Body of pancreas (tissue), 4 donors: ENCODE measurements around the gene CDH4. TPM values are rescaled to one million over a fixed set of nuclear protein-coding genes. Genes with fewer than 3 reads are reported as not detected.

Experiments
- ATAC-seq: fragments of 150-250 bp; one replicate; pipeline ENCODE4 v1.9.1; 2016
- DNase-seq, 4 donors: peaks; one replicate each; pipeline ENCODE4 v3.0.0-alpha.2; 2019
- H3K27ac ChIP-seq, 4 donors: fragments of 200-600 bp; sonication (generic); 1 replicate in 3 of 4; 2 replicates in 1 of 4; pipeline versions ENCODE4 v1.5.1 to v1.6.1; 2016 to 2019; ENCODE audit warnings: mild to moderate bottlenecking in 1 of 4, mixed read lengths in 1 of 4, moderate library complexity in 1 of 4
- H3K27me3 ChIP-seq, 2 donors: fragments of 200-600 bp; sonication (generic); one replicate each; pipeline ENCODE4 v1.6.0; 2016; ENCODE audit warnings: mild to moderate bottlenecking in 1 of 2
- H3K36me3 ChIP-seq, 2 donors: fragments of 200-600 bp; sonication (generic); replicated peaks in 1 of 2; 2 replicates each; pipeline ENCODE4 v1.5.1; 2016; ENCODE audit warnings: low read depth in 2 of 2; ENCODE audit not compliant: insufficient read depth in 1 of 2
- H3K4me1 ChIP-seq: fragments of 200-600 bp; sonication (generic); one replicate; pipeline ENCODE4 v1.6.0; 2016
- H3K4me3 ChIP-seq, 2 donors: fragments of 200-600 bp; sonication (generic); 1 replicate in 1 of 2; 2 replicates in 1 of 2; pipeline ENCODE4 v1.5.1; 2016 to 2019
- H3K9me3 ChIP-seq, 3 donors: fragments of 200-600 bp; sonication (generic); 1 replicate in 2 of 3; 2 replicates in 1 of 3; pipeline ENCODE4 v1.5.1; 2016
- CTCF ChIP-seq, 7 experiments: fragments of 450-650 bp in 4 of 7; fragments of 200-600 bp in 3 of 7; sonication (generic) in 3 of 7; IDR thresholded peaks; one replicate each; pipeline ENCODE4 v1.5.1; 2016 to 2019; ENCODE audit warnings: antibody characterized with exemption in 7 of 7
- POLR2A ChIP-seq, 3 donors: fragments of 450-650 bp; IDR thresholded peaks; one replicate each; pipeline ENCODE4 v1.6.1; 2016; ENCODE audit warnings: antibody characterized with exemption in 3 of 3, mild to moderate bottlenecking in 2 of 3
- WGBS, 2 donors: methylation state at CpG; one replicate each; pipeline ENCODE4 v1.1.5; 2017; 5-methylcytosine and 5-hydroxymethylcytosine counted together
- intact Hi-C: fragments of 100-400 bp; cut with DNase I; formaldehyde crosslinking; loops from one replicate; pipeline ENCODE4 v1.15.1; 2023
- total RNA-seq, 2 donors: library from RNA; depleted of rRNA; stranded (reverse); fragments of >200 nt; gene quantifications; one replicate each; pipeline ENCODE4 v1.1.0, GENCODE V29; 2016

Gene CDH4
- total RNA-seq, 2 donors from 2014 or later, result 0.33 to 0.52 TPM

- Histone ChIP-seq H3K9me3 (peaks cover 0 to 8% (median 0%) of the 10 kb centered on the region in 3 donors), H3K4me1 (no peaks in the 10 kb centered on the region), H3K27ac (no peak overlapping the region), H3K36me3 (no peaks in the 10 kb centered on the region), H3K27me3 (no peaks in the 10 kb centered on the region), H3K4me3 (no peak overlapping the region)
- no peak for ATAC-seq
- TF ChIP-seq CTCF (IDR thresholded peaks at IDR 0.05) (no peak), POLR2A (IDR thresholded peaks at IDR 0.05) (no peak)
- WGBS, 2 donors, result 88% methylated on average over 5 of the region's 5 CpGs
- DNase-seq, result no peak
- intact Hi-C loops, result no loop called here
Measured at GRCh38 chr20:61603715-61604114, 351.7 kb downstream of the CDH4 start.

GRCh38 chr20:61604549-61604948, 352.5 kb downstream of the CDH4 start:
- DNase-seq (no peak), ATAC-seq (no peak)
- no peak overlapping the region for H3K4me3 ChIP-seq
- H3K4me1 ChIP-seq, result no peaks in the 10 kb centered on the region
- H3K27ac ChIP-seq, result no peak overlapping the region
- WGBS, 2 donors, result 62 to 72% methylated on average over 7 of the region's 7 CpGs
- H3K9me3 ChIP-seq, result peaks cover 0 to 8% (median 0%) of the 10 kb centered on the region in 3 donors
- H3K27me3 ChIP-seq, result no peaks in the 10 kb centered on the region
- H3K36me3 ChIP-seq, result no peaks in the 10 kb centered on the region
- no peak for TF ChIP-seq POLR2A (IDR thresholded peaks at IDR 0.05)
- intact Hi-C loops, result no loop called here

GRCh38 chr20:61605283-61605682, 353.2 kb downstream of the CDH4 start:
- intact Hi-C loops, result no loop called here

GRCh38 chr20:61605862-61606557, 353.9 kb downstream of the CDH4 start:
- Histone ChIP-seq H3K4me1 (no peaks in the 10 kb centered on the region), H3K4me3 (no peak overlapping the region), H3K36me3 (no peaks in the 10 kb centered on the region), H3K27me3 (no peaks in the 10 kb centered on the region), H3K9me3 (peaks cover 0 to 8% (median 0%) of the 10 kb centered on the region in 3 donors), H3K27ac (no peak overlapping the region)
- TF ChIP-seq POLR2A (IDR thresholded peaks at IDR 0.05) (no peak), CTCF (IDR thresholded peaks at IDR 0.05) (no peak)
- DNase-seq, result no peak
- ATAC-seq, result no peak
- intact Hi-C loops, result no loop called here
- 82 to 83% methylated on average over 6 to 12 of the region's 12 CpGs for WGBS, 2 donors

More at GRCh38 chr20:61605283-61605682, 353.2 kb downstream of the CDH4 start:
- Histone ChIP-seq H3K9me3 (peaks cover 0 to 8% (median 0%) of the 10 kb centered on the region in 3 donors), H3K27me3 (no peaks in the 10 kb centered on the region), H3K36me3 (no peaks in the 10 kb centered on the region), H3K4me1 (no peaks in the 10 kb centered on the region), H3K4me3 (no peak overlapping the region), H3K27ac (no peak overlapping the region)
- DNase-seq (no peak), ATAC-seq (no peak)
- TF ChIP-seq CTCF (IDR thresholded peaks at IDR 0.05) (no peak), POLR2A (IDR thresholded peaks at IDR 0.05) (no peak)

GRCh38 chr20:61608275-61609085, 356.4 kb downstream of the CDH4 start:
- DNase-seq, result peak in 1 of 4 donors; percentile 20
- 33 to 50% methylated on average over 9 to 21 of the region's 21 CpGs for whole genome bisulfite sequencing, 2 donors
- TF ChIP-seq POLR2A (IDR thresholded peaks at IDR 0.05) (no peak), CTCF (IDR thresholded peaks at IDR 0.05) (no peak)
- ATAC-seq, result no peak
- Histone ChIP-seq H3K4me1 (no peaks in the 10 kb centered on the region), H3K9me3 (peaks cover 0 to 14% (median 0%) of the 10 kb centered on the region in 3 donors), H3K36me3 (no peaks in the 10 kb centered on the region), H3K27me3 (no peaks in the 10 kb centered on the region), H3K27ac (no peak overlapping the region), H3K4me3 (no peak overlapping the region)
- intact Hi-C loops, result no loop called here
